IMR-90 (cell line): ENCODE results near the gene SSBP2.

Experiments used
- FOS ChIP-seq: fragments of 150-350 bp; IDR thresholded peaks from 2 replicates; pipeline ENCODE4 v1.6.1; 2016; ENCODE audit warnings: low read depth, low read length
- MAZ ChIP-seq: IDR thresholded peaks from 2 replicates; pipeline ENCODE4 v1.6.1; 2012; ENCODE audit warnings: low read depth, mild to moderate bottlenecking, low read length, improper control_type of control experiment, moderate library complexity, borderline replicate concordance
- POLR2A ChIP-seq: IDR thresholded peaks from 2 replicates; pipeline ENCODE4 v1.6.1; 2012; ENCODE audit warnings: mild to moderate bottlenecking, low read depth, low read length
- TF ChIP-seq, protein P1 (sequence below): conservative IDR thresholded peaks from 2 replicates; pipeline ENCODE4 v1.5.1; 2012; ENCODE audit warnings: mild to moderate bottlenecking, low read depth, low read length, improper control_type of control experiment

DNA sequence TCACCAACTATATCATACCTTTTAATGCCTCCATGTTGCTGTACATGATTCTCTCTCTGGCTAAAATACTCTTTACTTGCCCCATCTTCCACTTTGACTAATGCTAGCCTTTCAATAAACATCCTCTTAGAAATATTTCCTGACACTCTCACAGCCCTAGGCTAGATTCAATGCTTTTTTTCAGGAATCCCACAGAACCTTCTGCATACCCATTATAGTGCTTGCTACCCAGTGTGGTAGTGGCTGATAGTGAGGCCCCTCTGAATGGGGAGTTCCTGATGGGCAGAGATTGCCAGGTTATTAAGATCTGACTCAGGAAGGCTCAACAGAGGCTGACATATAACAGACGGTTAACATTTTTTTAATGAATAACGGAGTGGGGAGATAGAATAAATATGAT, 11.6 kb downstream of the SSBP2 start:
- TF ChIP-seq POLR2A (no peak), FOS (no peak), MAZ (no peak)
- TF ChIP-seq, protein P1, sequence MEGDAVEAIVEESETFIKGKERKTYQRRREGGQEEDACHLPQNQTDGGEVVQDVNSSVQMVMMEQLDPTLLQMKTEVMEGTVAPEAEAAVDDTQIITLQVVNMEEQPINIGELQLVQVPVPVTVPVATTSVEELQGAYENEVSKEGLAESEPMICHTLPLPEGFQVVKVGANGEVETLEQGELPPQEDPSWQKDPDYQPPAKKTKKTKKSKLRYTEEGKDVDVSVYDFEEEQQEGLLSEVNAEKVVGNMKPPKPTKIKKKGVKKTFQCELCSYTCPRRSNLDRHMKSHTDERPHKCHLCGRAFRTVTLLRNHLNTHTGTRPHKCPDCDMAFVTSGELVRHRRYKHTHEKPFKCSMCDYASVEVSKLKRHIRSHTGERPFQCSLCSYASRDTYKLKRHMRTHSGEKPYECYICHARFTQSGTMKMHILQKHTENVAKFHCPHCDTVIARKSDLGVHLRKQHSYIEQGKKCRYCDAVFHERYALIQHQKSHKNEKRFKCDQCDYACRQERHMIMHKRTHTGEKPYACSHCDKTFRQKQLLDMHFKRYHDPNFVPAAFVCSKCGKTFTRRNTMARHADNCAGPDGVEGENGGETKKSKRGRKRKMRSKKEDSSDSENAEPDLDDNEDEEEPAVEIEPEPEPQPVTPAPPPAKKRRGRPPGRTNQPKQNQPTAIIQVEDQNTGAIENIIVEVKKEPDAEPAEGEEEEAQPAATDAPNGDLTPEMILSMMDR = no peak
